AG04449 (cell line): ENCODE data around the gene CD2AP.

Source experiments
- CTCF ChIA-PET: fragments of 350-600 bp; formaldehyde crosslinking; extraction: SDS; loops from one replicate; lab custom pipeline; 2021; ENCODE audit warnings: antibody characterized with exemption; lab: Yijun Ruan, JAX
- POLR2A ChIA-PET: fragments of 400-600, 350-600 bp; formaldehyde crosslinking; extraction: SDS; loops from one replicate; lab custom pipeline; 2020; ENCODE audit warnings: antibody characterized with exemption, inconsistent platforms; lab: Yijun Ruan, JAX
- DNase-seq: peaks from one replicate; pipeline ENCODE4 v3.0.0-alpha.2; 2010; ENCODE audit warnings: low read depth, low spot score
- H3K4me3 ChIP-seq: 2 replicates; pipeline ENCODE4 v1.5.1; 2011; ENCODE audit warnings: low read depth, mild to moderate bottlenecking, control low read depth, low read length
- CTCF ChIP-seq: IDR thresholded peaks from one replicate; pipeline ENCODE4 v1.5.1; 2011; ENCODE audit warnings: mild to moderate bottlenecking, moderate library complexity, low read length, control low read depth, inconsistent platforms; ENCODE audit not compliant: insufficient read depth; ENCODE audit errors: missing control alignments

CD2AP gene

GRCh38 chr6:47447722-47448121 lies 29.9 kb upstream of the CD2AP start:
- CTCF ChIA-PET = no interaction called here
- no peak overlapping the region for H3K4me3 ChIP-seq
- POLR2A ChIA-PET = no interaction called here
- no peak for DNase-seq
- no peak for TF ChIP-seq CTCF

- ChIA-PET CTCF (no interaction called here), POLR2A (no interaction called here)
- no peak overlapping the region for H3K4me3 ChIP-seq
- no peak for DNase-seq
- no peak for TF ChIP-seq CTCF
These were observed 26.4 kb upstream of the CD2AP start for GRCh38 chr6:47451162-47451561.

- ChIA-PET POLR2A (interaction anchor here (0.6 kb wide), 1 partner anchor 31 kb away, joined by 3 read pairs; no protein-coding TSS in a partner anchor), CTCF (no interaction called here)
- TF ChIP-seq CTCF = no peak
- no peak overlapping the region for H3K4me3 ChIP-seq
- no peak for DNase-seq
These were observed 24.7 kb upstream of the CD2AP start for GRCh38 chr6:47452899-47453298.

GRCh38 chr6:47453372-47453936 lies 24.1 kb upstream of the CD2AP start:
- ChIA-PET CTCF (no interaction called here), POLR2A (interaction anchor here (0.6 kb wide), 1 partner anchor 31 kb away, joined by 3 read pairs; no protein-coding TSS in a partner anchor)
- no peak for TF ChIP-seq CTCF
- DNase-seq = no peak
- H3K4me3 ChIP-seq = no peak overlapping the region

GRCh38 chr6:47454713-47455396 lies 22.7 kb upstream of the CD2AP start:
- CTCF ChIA-PET = no interaction called here
- no peak for DNase-seq
- POLR2A ChIA-PET = no interaction called here
- no peak for TF ChIP-seq CTCF
- no peak overlapping the region for H3K4me3 ChIP-seq

GRCh38 chr6:47455533-47456209 lies 21.9 kb upstream of the CD2AP start:
- POLR2A ChIA-PET = no interaction called here
- CTCF ChIA-PET = no interaction called here
- no peak overlapping the region for H3K4me3 ChIP-seq
- DNase-seq = no peak
- no peak for TF ChIP-seq CTCF
